HepG2 (cell line): Measurements from ENCODE around the gene SAMSN1.
"Not testable (repeated sequence)": the region's sequence is repeated elsewhere in the genome, so short reads cannot be mapped to it uniquely, and the experiment has no call there.

ENCODE experiments used
- CREM ChIP-seq, 2 experiments: sonication (generic) in 1 of 2; formaldehyde crosslinking in 1 of 2; IDR thresholded peaks; 2 replicates each; pipeline versions ENCODE4 v1.4.0 to v1.6.1; 2016 to 2020; ENCODE audit warnings: antibody characterized with exemption in 1 of 2, mild to moderate bottlenecking in 1 of 2, missing genetic modification reagents in 1 of 2
- ISL2 ChIP-seq: sonication (generic); formaldehyde crosslinking; IDR thresholded peaks from 2 replicates; pipeline ENCODE4 v1.5.0; 2020; ENCODE audit warnings: missing genetic modification reagents
- MIER3 ChIP-seq: IDR thresholded peaks from 2 replicates; pipeline ENCODE4 v1.6.1; 2016; ENCODE audit warnings: missing compliant biosample characterization, borderline replicate concordance
- MYC ChIP-seq: sonication (generic); formaldehyde crosslinking; IDR thresholded peaks from 2 replicates; pipeline ENCODE4 v1.9.0; 2021; ENCODE audit warnings: missing genetic modification reagents, borderline replicate concordance
- POLR2A ChIP-seq, 2 experiments: IDR thresholded peaks; 2 replicates each; pipeline ENCODE4 v1.6.1; 2011; ENCODE audit warnings: low read depth in 2 of 2, low read length in 2 of 2, mild to moderate bottlenecking in 1 of 2, moderate library complexity in 1 of 2; ENCODE audit not compliant: insufficient read depth in 1 of 2
- PRDM10 ChIP-seq: sonication (generic); formaldehyde crosslinking; IDR thresholded peaks from 2 replicates; pipeline ENCODE4 v1.4.0; 2020; ENCODE audit warnings: low read depth, missing genetic modification reagents
- SMAD9 ChIP-seq: sonication (generic); formaldehyde crosslinking; IDR thresholded peaks from 2 replicates; pipeline ENCODE4 v1.5.1; 2020; ENCODE audit warnings: mild to moderate bottlenecking, missing genetic modification reagents
- TAF1 ChIP-seq: sonication (generic); formaldehyde crosslinking; IDR thresholded peaks from 2 replicates; pipeline ENCODE4 v1.4.0; 2020; ENCODE audit warnings: missing genetic modification reagents
- ZNF232 ChIP-seq: sonication (generic); formaldehyde crosslinking; IDR thresholded peaks from 2 replicates; pipeline ENCODE4 v1.4.0; 2020; ENCODE audit warnings: missing genetic modification reagents, borderline replicate concordance

- not testable (repeated sequence) for TF ChIP-seq PRDM10 (CRISPR knock-in tag); CREM (IDR thresholded peaks at IDR 0.05); CREM (CRISPR knock-in tag; IDR thresholded peaks at IDR 0.05); ISL2; POLR2A (IDR thresholded peaks at IDR 0.05; ENCODE audit: insufficient read depth in 1 of 2, low read depth in 2 of 2, low read length in 2 of 2); ZNF232; SMAD9 (CRISPR knock-in tag); MIER3 (CRISPR knock-in tag); MYC (CRISPR knock-in tag); TAF1 (CRISPR knock-in tag)
These were observed 51.9 kb downstream of the SAMSN1 start for GRCh38 chr21:14494181-14494580.
